GM18526 (cell line): Measurements from ENCODE around the gene ATXN7L3.

Experiments used
- POLR2A ChIP-seq: IDR thresholded peaks from 3 replicates; pipeline ENCODE4 v1.6.1; 2011; ENCODE audit not compliant: insufficient read length; ENCODE audit errors: extremely low read depth

Gene ATXN7L3, protein sequence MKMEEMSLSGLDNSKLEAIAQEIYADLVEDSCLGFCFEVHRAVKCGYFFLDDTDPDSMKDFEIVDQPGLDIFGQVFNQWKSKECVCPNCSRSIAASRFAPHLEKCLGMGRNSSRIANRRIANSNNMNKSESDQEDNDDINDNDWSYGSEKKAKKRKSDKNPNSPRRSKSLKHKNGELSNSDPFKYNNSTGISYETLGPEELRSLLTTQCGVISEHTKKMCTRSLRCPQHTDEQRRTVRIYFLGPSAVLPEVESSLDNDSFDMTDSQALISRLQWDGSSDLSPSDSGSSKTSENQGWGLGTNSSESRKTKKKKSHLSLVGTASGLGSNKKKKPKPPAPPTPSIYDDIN

DNA sequence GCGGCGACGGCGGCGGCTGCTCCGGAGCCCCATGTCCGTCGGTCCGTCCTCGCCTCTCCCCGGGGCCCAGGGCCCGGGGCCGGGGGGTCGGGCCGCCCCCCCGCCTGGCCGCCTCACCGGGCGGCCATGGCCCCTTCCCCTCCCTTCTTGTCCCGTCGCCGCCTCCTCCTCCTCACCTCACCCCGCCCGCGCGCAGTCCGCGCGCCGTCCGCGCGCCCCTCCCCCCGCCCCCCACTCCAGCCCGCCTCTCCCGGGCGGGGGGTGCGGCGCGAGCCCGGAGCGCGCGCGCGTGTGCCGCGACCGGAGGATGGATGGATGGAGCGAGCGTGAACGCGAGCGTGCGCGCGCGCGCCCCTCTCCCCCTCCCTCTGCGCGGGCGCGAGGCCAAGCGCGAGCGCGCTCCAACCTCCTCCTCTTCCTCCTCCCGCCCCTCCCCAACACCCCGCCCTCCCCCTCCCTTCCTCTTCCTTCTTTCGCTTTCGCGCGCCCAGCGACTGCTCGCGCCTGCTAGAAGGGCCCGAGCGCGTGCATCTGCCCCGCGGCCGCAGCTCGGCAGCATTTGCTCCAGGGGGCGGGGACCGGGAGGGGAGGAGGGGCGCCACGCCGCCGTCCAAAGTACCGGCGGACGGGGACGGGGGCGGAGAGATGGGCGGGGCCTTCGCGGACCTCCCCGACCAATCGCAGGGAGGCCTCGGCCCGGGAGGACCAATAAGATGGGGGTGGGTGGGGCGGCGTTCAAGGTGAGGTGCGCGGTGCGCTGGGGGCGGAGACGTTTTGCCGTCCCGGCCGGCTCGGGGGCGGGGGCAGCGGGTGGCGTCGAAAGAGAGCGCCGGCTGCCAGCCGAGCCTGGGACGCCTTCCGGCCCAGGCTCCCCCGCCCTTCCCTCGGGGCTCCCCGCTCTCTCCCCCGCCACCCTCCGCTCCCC lies at the start of gene ATXN7L3:
TSS of gene ATXN7L3 (minus strand) at position 332 of the 925 bp plus-strand sequence. CDS start 1,814 bp downstream, outside the sequence.
- peak; percentile 41 for TF ChIP-seq POLR2A

DNA sequence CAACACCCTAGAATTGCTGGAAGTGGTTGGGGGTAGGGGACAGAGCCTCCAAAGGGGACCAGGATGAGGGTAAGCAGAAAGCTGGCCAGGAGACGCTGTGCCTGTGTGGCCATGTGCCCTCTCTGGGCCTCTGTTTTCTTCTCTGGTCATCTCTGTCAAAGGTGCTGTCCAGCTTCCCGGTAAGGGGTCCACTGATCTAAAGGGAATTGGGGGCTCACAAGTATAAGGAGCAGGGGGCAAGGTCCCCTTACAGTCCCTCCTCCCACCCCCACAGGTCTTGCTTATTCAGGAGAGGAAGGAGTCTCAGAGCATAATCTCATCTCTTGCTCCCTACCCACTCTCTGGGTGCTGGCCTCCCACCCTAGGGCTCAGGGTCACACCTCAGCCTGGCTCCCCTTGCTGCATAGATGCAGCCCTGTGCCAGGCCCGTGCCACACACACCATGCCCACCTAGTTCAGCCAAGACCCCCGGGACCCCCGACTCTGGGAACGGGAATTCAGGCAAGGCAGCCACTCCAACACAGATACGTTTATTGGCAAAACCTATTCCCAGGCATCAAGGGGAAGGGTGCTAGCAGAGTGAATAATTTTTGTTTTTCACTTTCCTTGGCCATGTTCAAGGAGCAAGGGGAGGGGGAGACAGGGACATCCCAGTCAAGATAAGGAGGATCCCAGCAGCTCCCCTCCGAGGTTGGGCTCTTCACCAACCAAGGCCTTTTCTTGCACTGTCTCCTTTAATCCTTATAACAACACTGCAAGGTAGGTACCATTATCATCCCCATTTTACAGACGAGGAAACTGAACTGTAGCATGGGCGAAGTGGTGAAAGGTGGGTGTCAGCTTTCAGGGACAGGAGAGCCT lies 48.4 kb upstream of the ATXN7L3 start:
- TF ChIP-seq POLR2A: no peak

DNA sequence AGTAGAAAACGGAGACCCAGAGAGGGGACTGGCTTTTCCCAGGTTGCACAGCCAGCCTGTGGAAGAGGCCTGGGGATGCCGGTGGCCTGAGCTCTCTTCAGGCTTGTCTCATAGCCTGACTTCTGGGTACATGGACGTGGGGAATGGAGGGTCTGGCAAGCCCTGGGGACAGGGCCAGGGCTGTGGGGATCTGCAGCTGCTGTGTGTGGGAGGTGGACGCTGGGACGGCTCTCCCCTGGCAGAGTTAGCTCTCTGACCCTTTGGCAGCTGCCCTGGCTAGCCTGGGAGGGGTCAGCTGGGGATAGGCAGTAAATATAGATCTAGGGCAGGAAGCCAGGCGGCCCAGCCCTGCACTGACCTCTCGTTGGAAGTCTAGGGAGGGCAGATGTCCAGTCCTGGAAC lies 47.8 kb upstream of the ATXN7L3 start:
- no peak for TF ChIP-seq POLR2A

DNA sequence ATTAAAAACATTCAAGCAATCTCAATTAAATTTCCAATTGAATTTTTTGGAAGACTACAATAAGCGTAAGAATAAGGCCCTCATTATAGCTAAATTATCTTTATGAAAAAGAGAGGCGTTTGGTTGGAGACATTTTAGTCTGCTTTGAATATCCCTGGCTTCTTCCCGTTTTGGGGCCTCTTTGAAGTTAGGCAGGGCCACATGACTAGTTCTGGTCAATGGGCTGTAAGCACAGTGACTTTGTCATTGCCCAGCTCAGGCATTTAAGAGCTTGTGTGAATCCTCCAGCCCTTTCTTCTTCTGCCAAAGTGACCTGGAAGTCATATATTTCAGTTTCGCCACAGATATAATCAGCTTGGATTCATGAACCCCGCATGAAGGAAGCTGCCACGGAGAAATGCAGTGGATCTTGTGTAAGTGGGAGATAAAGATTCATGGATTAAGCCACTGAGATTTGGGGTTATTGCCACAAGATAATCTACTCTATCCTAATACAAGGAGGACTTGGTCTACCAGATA lies 41.5 kb upstream of the ATXN7L3 start:
- TF ChIP-seq POLR2A: no peak

DNA sequence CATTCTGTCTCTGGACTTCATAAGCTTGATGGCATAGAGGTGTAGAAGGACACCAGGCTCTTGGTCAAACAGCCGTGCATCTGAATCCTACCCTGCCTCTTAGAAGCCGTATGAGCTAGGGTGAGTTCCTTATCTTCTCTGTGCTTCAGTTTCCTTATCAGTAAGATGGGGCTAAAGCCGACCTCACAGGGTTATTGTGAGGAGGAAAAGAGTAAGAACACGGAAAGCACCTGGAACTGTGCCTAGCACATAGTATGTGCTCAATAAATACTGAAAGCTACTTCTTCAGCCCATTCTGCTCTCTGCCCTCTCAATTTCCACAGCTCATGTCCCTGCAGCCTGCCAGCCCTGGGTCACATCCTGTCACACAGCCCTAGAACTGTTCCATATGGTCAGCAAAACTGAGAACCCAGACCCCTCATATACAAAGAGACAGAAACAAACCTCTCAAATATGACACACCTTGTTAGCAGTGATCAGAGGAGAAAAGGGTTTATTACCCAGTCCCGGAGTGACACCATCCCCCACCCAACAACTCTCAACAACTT lies 36.8 kb upstream of the ATXN7L3 start:
- TF ChIP-seq POLR2A: no peak

DNA sequence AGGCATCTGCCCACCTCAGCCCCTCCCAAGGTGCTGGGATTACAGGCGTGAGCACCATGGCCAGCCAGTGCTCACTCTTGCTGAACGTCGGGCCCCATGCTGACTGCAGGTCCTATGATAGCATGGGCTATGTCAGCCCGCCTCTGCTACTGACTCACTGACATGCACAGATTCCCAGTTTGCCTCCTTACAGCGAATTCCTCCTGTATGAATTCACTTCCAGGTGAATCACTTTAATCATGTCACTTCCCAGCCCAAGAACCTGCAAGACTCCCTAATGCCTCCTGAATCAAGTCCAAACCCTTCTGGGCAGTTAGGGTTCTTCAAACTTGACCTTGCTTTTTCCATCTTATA lies 35.9 kb upstream of the ATXN7L3 start:
- TF ChIP-seq POLR2A: no peak

DNA sequence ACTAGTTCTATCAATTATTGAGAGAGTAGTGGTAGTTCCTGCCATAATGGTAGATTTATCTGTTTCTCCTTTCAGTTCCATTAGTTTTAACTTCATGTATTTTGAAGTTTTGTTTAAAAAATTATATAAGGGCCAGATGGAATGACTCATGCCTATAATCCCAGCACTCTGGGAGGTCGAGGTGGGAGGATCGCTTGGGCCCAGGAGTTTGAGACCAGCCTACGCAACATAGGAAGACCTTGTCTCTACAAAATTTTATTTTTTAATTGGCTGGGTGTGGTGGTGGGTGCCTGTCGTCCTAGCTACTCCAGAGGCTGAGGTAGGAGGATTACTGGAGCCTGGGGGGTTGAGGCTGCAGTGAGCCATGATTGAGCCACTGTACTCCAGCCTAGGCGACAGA lies 33.9 kb upstream of the ATXN7L3 start:
- no peak for TF ChIP-seq POLR2A

DNA sequence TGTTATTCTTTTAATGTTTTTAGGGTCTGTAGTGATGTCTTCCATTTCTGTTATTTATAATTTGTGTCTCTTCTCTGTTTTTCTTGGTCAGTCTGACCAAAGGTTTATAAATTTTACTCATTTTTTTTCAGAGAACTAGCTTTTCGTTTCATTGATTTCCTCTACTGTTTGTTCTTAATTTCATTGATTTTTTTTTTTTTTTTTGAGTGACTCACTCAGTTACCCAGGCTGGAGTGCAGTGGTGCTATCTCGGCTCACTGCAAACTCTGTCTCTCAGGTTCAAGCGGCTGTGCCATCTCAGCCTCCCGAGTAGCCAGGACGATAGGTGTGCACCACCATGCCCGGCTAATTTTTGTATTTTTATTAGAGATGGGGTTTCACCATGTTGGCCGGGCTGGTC lies 32.4 kb upstream of the ATXN7L3 start:
- no peak for TF ChIP-seq POLR2A

DNA sequence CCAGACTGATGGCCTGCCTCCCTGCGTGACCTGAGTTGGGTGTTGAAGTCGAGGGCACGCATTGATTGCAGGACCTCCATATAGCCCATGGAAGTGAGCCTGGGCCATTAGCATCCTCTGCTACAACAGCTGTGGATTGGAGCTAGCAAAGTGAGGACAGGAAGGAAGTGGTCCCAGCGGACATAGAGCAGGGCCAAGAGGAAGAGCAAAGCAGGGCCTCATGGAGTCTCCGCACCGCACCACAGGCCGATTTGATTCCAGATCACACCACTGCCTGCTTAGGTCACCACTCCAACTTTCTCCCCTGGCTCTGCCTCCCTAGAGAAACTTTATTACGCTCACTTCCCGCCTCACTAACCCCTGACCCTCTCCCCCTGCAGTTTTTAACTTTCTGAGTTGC lies 30.5 kb upstream of the ATXN7L3 start:
- TF ChIP-seq POLR2A: no peak

DNA sequence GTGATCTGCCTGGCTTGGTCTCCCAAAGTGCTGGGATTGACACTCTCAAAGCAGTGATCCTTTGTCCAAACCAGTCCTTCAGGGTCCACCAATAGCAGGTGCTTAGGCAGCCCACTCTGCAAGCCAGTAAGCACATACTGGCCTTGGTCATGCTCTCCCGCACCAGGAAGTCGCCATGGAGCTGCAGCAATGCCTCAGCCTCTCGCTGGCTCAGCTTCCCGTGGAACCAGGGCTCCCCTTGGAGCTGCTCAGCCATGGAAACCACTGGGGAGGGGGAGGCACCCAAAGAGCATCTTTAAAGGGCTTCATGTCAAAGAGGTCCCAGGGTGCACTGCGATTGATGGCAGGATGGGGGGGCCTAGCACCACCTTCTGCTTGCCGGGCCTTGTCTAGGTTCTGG lies 29.4 kb upstream of the ATXN7L3 start:
- TF ChIP-seq POLR2A: no peak

DNA sequence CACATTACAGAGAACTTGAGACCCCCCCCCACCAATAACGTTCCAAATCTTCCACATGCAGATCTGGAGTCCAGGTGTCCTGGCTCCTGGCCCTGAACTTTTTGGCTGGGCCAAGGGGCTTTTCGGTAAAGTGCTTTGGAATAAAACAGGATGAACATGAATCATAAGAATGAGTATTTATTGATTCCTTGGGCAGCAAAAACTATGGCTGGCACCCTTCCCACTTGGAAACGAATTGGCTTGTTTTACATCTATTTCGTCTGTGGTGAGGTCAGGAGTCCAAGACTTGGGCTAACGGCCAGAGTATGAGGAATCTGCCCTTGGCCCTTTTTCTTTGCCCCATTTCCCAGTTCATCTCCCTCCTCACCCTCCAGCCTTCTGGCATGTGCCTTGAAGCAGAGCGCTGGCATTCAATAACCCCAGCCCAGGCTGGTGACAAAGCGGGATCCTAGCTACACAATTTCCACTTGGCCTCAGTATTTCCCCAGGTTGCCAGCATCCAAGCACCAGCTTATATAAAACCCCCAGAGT lies 23.9 kb upstream of the ATXN7L3 start:
- TF ChIP-seq POLR2A: no peak

DNA sequence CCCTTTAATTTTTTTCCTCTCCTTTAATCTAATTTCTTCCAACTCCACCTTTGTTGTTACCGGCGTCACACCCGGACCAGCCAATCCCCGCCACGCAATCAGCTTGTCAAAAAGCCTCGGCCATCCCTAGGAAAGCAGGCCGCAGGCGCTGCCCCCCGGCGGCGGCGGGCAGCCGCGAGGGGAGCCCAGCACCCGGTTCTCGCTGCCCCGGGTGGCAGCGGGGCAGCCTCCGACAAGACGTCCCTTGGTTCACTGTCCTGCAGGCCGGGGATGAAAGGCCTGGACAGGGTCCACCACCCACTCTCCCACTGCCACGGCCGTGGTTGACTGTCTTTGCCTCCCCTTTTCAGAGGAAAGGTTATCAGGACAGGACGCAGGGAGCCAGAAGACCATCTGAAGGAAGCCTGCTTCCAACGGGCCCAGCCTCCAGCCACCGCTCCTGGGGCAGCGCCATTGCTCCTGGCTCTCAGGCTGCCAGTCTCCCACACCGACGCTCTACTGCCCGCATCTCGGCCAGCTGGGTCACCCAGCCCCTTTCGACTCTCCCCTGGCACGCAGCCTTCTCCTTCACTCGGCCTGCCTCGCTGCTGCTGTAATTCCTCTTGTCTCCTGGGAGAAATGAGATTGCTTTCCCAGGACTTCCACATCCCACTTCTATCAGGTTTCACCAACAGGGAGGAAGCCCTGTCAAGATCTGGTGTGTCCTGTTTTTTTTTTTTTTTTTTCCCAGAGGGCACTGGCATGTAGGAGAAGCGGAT lies 22.6 kb upstream of the ATXN7L3 start:
- TF ChIP-seq POLR2A: peak; percentile 21

DNA sequence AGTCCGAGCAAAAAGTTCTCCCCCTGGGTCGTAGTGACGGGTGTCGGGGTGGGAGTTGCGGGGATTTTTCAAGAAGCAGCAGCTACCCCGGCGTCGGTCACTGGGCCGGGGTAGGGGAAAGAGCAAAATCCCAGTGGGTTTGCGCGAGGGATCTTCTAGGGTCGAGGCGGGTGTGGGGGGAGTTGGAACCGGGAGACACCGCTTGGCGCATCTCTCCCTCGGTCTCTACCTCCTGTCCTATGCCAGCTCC lies 22.1 kb upstream of the ATXN7L3 start:
- TF ChIP-seq POLR2A: peak; percentile 33
